HCT116 (cell line): ENCODE results near the gene THAP11. TPM values are rescaled to one million over a fixed set of nuclear protein-coding genes. Genes with fewer than 3 reads are reported as not detected.

ENCODE experiments used
- ATAC-seq: fragments of 200-7000 bp; cut with Tn5 transposase; 2 replicates; pipeline ENCODE4 v1.9.1; 2020; ENCODE audit warnings: mild to moderate bottlenecking, moderate library complexity
- BruUV-seq: library from RNA; stranded (reverse); fragments of 400-500 nt; replicated peaks from 2 replicates; lab custom pipeline; 2021; lab: Mats Ljungman, UMichigan
- CTCF ChIA-PET: fragments of 300-600 bp; sonication (Branson Sonifier 250); formaldehyde crosslinking; loops from one replicate; lab custom pipeline; 2021; ENCODE audit warnings: antibody characterized with exemption; lab: Charles Lee
- POLR2A ChIA-PET: fragments of 300-600, 350-600 bp; sonication (Branson Sonifier 250); formaldehyde crosslinking; loops from one replicate; lab custom pipeline; 2021; ENCODE audit warnings: antibody characterized with exemption; lab: Charles Lee
- RAD21 ChIA-PET, 2 experiments: fragments of 300-600 bp; sonication (Branson Sonifier 250); formaldehyde crosslinking; loops; one replicate each; lab custom pipeline; 2023; ENCODE audit warnings: low total read pairs in 2 of 2; ENCODE audit not compliant: uncharacterized antibody in 2 of 2, unreplicated experiment in 2 of 2, low non-redundant PET in 1 of 2; lab: Charles Lee
- DNase-seq: peaks from one replicate; pipeline ENCODE4 v3.0.0-alpha.2; 2010; ENCODE audit warnings: low read depth, low spot score
- H2AFZ ChIP-seq: fragments of 200-600 bp; shearing (Covaris generic), sonication (generic); 2 replicates; pipeline ENCODE4 v1.6.1; 2017; ENCODE audit warnings: low read depth, mixed run types, mixed read lengths, antibody characterized with exemption, low read length; ENCODE audit not compliant: poor library complexity, severe bottlenecking
- H3K27ac ChIP-seq: 2 replicates; pipeline ENCODE4 v1.5.1; 2012; ENCODE audit warnings: low read depth, low read length
- H3K27me3 ChIP-seq: fragments of 200-600 bp; sonication (generic); 2 replicates; pipeline ENCODE4 v1.6.1; 2016; ENCODE audit warnings: mixed run types, low read length, mixed read lengths; ENCODE audit not compliant: insufficient read depth
- H3K36me3 ChIP-seq, 2 experiments: fragments of 200-500 bp in 1 of 2; fragments of 200-600 bp in 1 of 2; sonication (Bioruptor generic) in 1 of 2; sonication (generic) in 1 of 2; 2 replicates each; pipeline versions ENCODE4 v1.5.1 to v1.6.1; 2014 to 2016; ENCODE audit warnings: low read length in 2 of 2, inconsistent platforms in 1 of 2, mixed read lengths in 1 of 2, mixed run types in 1 of 2; ENCODE audit not compliant: insufficient read depth in 2 of 2, control insufficient read depth in 1 of 2
- H3K4me1 ChIP-seq, 2 experiments: fragments of 200-600 bp in 1 of 2; sonication (generic) in 1 of 2; 2 replicates each; pipeline versions ENCODE4 v1.5.1 to v1.6.1; 2012 to 2017; ENCODE audit warnings: low read length in 2 of 2, inconsistent platforms in 1 of 2, mild to moderate bottlenecking in 1 of 2, mixed read lengths in 1 of 2, mixed run types in 1 of 2, moderate library complexity in 1 of 2; ENCODE audit not compliant: insufficient read depth in 2 of 2, control insufficient read depth in 1 of 2
- H3K4me2 ChIP-seq: fragments of 200-600 bp; sonication (generic); 2 replicates; pipeline ENCODE4 v1.6.1; 2017; ENCODE audit warnings: mixed run types, low read length, mixed read lengths
- H3K4me3 ChIP-seq, 2 experiments: fragments of 200-600 bp in 1 of 2; sonication (generic) in 1 of 2; replicated peaks in 1 of 2; 2 replicates each; pipeline ENCODE4 v1.5.1; 2011 to 2016; ENCODE audit warnings: low read length in 2 of 2, control low read depth in 1 of 2, low read depth in 1 of 2, mild to moderate bottlenecking in 1 of 2, mixed read lengths in 1 of 2, mixed run types in 1 of 2
- H3K79me2 ChIP-seq: fragments of 200-600 bp; sonication (generic); 2 replicates; pipeline ENCODE4 v1.6.1; 2017; ENCODE audit warnings: mild to moderate bottlenecking, mixed run types, low read length, moderate library complexity, mixed read lengths; ENCODE audit not compliant: insufficient read depth
- H3K9ac ChIP-seq: fragments of 200-600 bp; sonication (generic); 2 replicates; pipeline ENCODE4 v1.6.1; 2016; ENCODE audit warnings: low read length, mixed read lengths
- H3K9me2 ChIP-seq: fragments of 200-600 bp; sonication (generic), shearing (Covaris generic); 2 replicates; pipeline ENCODE4 v1.6.1; 2017; ENCODE audit warnings: mixed run types, mild to moderate bottlenecking, moderate library complexity; ENCODE audit not compliant: insufficient read depth
- H3K9me3 ChIP-seq, 2 experiments: fragments of 200-500 bp in 1 of 2; fragments of 200-600 bp in 1 of 2; sonication (Bioruptor generic) in 1 of 2; sonication (generic) in 1 of 2; 2 replicates each; pipeline ENCODE4 v1.6.1; 2014 to 2017; ENCODE audit warnings: low read length in 2 of 2, mixed read lengths in 2 of 2, inconsistent platforms in 1 of 2, low read depth in 1 of 2, mild to moderate bottlenecking in 1 of 2, mixed run types in 1 of 2, moderate library complexity in 1 of 2; ENCODE audit not compliant: control insufficient read depth in 1 of 2, insufficient read depth in 1 of 2
- H4K20me1 ChIP-seq: fragments of 200-600 bp; sonication (generic), shearing (Covaris generic); 2 replicates; pipeline ENCODE4 v1.6.1; 2017; ENCODE audit warnings: mixed run types, mild to moderate bottlenecking, moderate library complexity; ENCODE audit not compliant: insufficient read depth
- FOSL1 ChIP-seq: IDR thresholded peaks from 2 replicates; pipeline ENCODE4 v1.6.1; 2012; ENCODE audit warnings: low read depth
- POLR2A ChIP-seq: IDR thresholded peaks from 2 replicates; pipeline ENCODE4 v1.7.0; 2011; ENCODE audit warnings: borderline replicate concordance; ENCODE audit not compliant: insufficient read depth, insufficient read length; ENCODE audit errors: extremely low read depth
- YY1 ChIP-seq: IDR thresholded peaks from 2 replicates; pipeline ENCODE4 v1.6.1; 2011; ENCODE audit warnings: low read length, low read depth, moderate library complexity, mild to moderate bottlenecking; ENCODE audit not compliant: insufficient replicate concordance; ENCODE audit errors: extremely low read depth
- intact Hi-C: fragments of 100-400 bp; cut with micrococcal nuclease; formaldehyde crosslinking; loops from 2 replicates; pipeline ENCODE4 v1.10.0; 2022
- total RNA-seq: library from RNA; stranded (reverse); gene quantifications from one replicate; pipeline ENCODE4 v1.2.1, GENCODE V29; 2021; ENCODE audit not compliant: unreplicated experiment
- TF ChIP-seq, protein P1 (sequence below): IDR thresholded peaks from 2 replicates; pipeline ENCODE4 v1.6.1; 2012

THAP11 gene
- total RNA-seq, 1 experiment from 2014 or later: 25.4 TPM

DNA sequence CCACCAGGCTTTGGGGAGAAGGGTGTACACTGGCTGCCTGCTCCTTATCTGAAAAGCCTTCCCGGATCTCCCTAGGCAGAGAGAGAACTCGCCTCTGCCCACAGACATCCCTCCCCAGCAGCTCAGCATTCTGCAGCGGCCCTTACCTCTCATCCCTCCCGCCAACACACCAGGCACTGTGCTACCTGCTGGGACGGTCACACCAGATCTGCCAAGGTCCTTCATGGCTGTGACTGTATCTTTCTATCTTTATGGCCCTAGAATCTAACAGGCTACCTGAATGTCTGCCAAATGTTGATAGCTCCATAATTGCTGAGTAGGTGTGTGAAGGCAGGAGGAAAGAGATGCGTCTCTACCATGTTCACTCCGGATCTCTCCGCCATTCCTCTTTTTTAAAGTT lies 27.6 kb upstream of the THAP11 start:
- H3K9ac ChIP-seq: no peak overlapping the region
- TF ChIP-seq POLR2A: no peak
- no peak for TF ChIP-seq FOSL1
- H3K4me3 ChIP-seq: no peak overlapping the region
- H3K36me3 ChIP-seq: no peaks in the 10 kb centered on the region
- peaks cover 0 to 3% of the 10 kb centered on the region in 2 experiments; a peak in 1 of 4 replicates for H3K4me1 ChIP-seq
- no peaks in the 10 kb centered on the region for H3K27me3 ChIP-seq
- intact Hi-C loops: no loop called here
- no peaks in the 10 kb centered on the region for H3K9me2 ChIP-seq
- H3K79me2 ChIP-seq: no peaks in the 10 kb centered on the region
- no peak overlapping the region for H3K4me2 ChIP-seq
- ChIA-PET POLR2A (interaction anchor here (2.7 kb wide), 1 partner anchor 8 kb away, joined by 9 read pairs; the partner anchor contains the start of genes RANBP10 and TSNAXIP1), CTCF (interaction anchor here (1.6 to 2.7 kb wide), 2 partner anchors 7 to 142 kb away, joined by 7 to 57 read pairs; partner anchors contain the start of genes RANBP10 and TSNAXIP1), RAD21 (no interaction called here)
- no peak overlapping the region for H2AFZ ChIP-seq
- no peaks in the 10 kb centered on the region for H3K9me3 ChIP-seq
- no peak overlapping the region for H3K27ac ChIP-seq
- no peak for ATAC-seq
- BruUV-seq: no TSS peak
- H4K20me1 ChIP-seq: no peaks in the 10 kb centered on the region
- DNase-seq: no peak

DNA sequence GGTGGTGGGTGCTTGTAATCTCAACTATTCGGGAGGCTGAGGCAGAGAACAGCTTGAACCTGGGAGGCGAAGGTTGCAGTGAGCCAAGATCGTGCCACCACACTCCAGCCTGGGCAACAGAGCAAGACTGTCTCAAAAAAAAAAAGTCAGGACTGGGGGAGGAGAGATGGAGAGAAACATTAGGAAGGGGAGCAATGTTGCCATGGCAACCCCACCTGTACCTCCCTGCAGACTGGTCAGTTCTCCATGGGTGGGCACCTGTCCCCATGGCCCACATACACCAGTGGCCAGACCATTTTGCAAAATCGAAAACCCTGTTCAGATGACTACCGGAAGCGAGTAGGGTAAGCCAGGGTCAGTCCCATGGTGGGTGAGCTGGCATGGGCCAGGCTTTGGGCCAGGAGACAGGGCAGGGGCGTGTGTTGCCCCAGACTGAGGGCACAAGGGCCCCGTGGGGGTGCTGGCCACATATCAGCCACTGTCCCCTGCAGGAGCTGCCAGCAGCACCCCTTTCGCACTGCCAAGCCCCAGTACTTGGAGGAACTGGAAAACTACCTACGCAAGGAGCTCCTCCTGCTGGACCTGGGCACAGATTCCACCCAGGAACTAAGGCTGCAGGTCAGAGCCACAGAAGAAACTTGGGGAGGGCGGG lies 21.4 kb upstream of the THAP11 start:
- CTCF ChIA-PET: interaction anchor here (0.6 kb wide), 1 partner anchor 994 kb away, joined by 3 read pairs; no protein-coding TSS in a partner anchor

More for the DNA sequence above, 21.4 kb upstream of the THAP11 start:
- TF ChIP-seq YY1: no peak
- TF ChIP-seq, protein P1, sequence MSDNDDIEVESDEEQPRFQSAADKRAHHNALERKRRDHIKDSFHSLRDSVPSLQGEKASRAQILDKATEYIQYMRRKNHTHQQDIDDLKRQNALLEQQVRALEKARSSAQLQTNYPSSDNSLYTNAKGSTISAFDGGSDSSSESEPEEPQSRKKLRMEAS: no peak
- Histone ChIP-seq H3K9ac (no peak overlapping the region), H3K27me3 (no peaks in the 10 kb centered on the region), H3K4me1 (peaks cover 0 to 3% of the 10 kb centered on the region in 2 experiments; a peak in 1 of 4 replicates), H3K79me2 (no peaks in the 10 kb centered on the region), H3K4me3 (no peak overlapping the region), H3K4me2 (no peak overlapping the region), H3K9me2 (no peaks in the 10 kb centered on the region), H3K9me3 (no peaks in the 10 kb centered on the region), H4K20me1 (no peaks in the 10 kb centered on the region), H3K27ac (no peak overlapping the region), H2AFZ (no peak overlapping the region), H3K36me3 (no peaks in the 10 kb centered on the region)
- POLR2A ChIA-PET: interaction anchor here (0.6 kb wide), 2 partner anchors 45 to 1110 kb away, joined by 3 read pairs; no protein-coding TSS in a partner anchor
- ATAC-seq (no peak), DNase-seq (no peak)
- intact Hi-C loops: no loop called here
- BruUV-seq: no TSS peak
- RAD21 ChIA-PET: no interaction called here
